Myocyte (in vitro differentiated cells): ENCODE measurements around the gene CNTNAP2. TPM values are rescaled to one million over a fixed set of nuclear protein-coding genes. Genes with fewer than 3 reads are reported as not detected.
A peak's percentile ranks its signal among the peaks of the same experiment; 100 is the strongest.
"Not testable (repeated sequence)": the region's sequence is repeated elsewhere in the genome, so short reads cannot be mapped to it uniquely, and the experiment has no call there.

Experiments
- DNase-seq: peaks from one replicate; pipeline ENCODE4 v3.0.0-alpha.2; 2012; ENCODE audit warnings: low read depth
- total RNA-seq: library from RNA; depleted of rRNA; stranded (reverse); fragments of >200 nt; gene quantifications from 2 replicates; pipeline ENCODE4 v1.2.3, GENCODE V29; 2014

The CNTNAP2 gene
- total RNA-seq, 1 donor from 2014 or later, result not detected

DNA sequence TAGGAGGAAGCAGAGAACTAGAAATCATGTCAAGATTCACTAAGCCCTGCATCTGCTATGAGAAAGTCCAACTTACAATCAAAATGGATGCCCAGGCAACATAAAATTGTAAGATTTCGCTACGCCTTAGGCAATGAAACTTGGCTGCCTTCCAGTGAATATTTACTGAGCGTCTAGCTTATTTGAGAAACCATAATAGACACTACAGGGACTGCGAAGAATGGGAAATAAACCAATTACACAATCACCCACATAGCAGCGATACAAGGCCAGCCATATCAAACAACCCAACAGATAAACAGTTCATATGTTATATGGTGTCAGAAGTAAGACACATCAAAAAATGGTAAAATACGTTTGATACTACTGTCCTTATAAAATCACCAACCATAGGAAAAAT, 1928.9 kb downstream of the CNTNAP2 start:
- DNase-seq, result no peak

- no peak for DNase-seq
Measured at GRCh38 chr7:148049068-148049467, 1932.5 kb downstream of the CNTNAP2 start.

DNA sequence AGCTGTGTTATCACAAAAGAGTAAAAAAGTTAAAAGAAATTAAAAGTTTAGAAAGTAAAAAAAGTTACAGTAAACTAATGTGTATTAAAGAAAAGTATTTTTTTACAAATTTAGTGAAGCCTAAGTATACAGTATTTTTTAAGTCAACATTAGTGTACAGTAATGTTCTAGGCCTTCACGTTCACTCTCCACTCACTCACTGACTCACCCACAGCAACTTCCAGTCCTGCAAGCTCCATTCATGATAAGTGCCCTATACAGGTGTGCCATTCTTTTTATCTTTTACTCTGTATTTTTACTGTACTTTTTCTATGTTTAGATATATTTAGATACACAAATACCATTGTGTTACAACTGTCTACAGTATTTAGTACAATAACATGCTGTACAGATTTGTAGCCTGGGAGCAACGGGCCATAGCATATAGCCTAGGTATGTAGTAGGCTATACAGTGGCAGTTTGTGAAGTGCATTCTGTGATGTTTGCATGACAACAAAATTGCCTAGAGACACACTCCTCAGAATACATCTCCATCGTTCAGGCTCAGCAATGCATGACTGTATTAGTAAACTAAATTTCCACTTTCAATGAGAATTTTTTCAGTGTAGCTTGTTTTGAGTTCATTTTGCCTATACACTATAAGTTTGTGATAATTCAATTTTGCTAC, 1934.0 kb downstream of the CNTNAP2 start:
- DNase-seq, result no peak

DNA sequence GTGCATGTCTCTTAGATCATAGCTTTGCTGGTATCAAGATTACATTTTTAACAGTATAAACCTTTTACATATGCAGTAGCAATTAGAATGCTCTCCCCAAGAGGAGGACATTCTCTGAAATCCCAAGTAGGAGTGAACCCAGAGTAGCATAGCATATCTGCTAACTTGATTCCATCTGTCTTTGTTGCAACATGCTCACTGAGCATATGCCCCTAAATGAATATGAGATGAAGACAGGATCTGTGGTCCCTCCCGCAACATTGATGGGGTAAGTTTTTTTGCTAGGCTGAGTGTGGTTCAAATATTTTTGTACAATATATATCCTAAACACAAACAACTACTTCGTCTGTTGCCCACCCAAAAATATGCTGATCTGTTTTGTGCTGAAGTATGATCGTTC, 1939.8 kb downstream of the CNTNAP2 start:
- DNase-seq, result no peak

- no peak for DNase-seq
Measured at GRCh38 chr7:148058092-148058491, 1941.5 kb downstream of the CNTNAP2 start.

GRCh38 chr7:148058753-148059152, 1942.2 kb downstream of the CNTNAP2 start:
- no peak for DNase-seq

- no peak for DNase-seq
Measured at GRCh38 chr7:148060724-148061123, 1944.1 kb downstream of the CNTNAP2 start.

DNA sequence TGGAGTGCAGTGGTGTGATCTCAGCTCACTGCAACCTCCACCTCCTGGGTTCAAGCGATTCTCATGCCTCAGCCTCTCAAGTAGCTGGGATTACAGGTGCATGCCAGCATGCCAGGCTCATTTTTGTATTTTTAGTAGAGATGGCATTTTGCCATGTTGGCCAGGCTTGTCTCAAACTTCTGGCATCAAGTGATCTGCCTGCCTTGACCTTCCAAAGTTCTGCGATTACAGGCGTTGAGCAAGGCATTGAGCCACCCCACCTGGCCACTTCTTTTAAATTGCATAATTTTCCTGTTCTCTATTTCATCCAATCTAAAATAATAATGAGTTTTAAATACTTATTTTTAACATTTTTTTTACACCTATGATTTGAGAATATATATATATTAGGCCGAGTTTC, 1961.5 kb downstream of the CNTNAP2 start:
- DNase-seq, result not testable (repeated sequence)

DNA sequence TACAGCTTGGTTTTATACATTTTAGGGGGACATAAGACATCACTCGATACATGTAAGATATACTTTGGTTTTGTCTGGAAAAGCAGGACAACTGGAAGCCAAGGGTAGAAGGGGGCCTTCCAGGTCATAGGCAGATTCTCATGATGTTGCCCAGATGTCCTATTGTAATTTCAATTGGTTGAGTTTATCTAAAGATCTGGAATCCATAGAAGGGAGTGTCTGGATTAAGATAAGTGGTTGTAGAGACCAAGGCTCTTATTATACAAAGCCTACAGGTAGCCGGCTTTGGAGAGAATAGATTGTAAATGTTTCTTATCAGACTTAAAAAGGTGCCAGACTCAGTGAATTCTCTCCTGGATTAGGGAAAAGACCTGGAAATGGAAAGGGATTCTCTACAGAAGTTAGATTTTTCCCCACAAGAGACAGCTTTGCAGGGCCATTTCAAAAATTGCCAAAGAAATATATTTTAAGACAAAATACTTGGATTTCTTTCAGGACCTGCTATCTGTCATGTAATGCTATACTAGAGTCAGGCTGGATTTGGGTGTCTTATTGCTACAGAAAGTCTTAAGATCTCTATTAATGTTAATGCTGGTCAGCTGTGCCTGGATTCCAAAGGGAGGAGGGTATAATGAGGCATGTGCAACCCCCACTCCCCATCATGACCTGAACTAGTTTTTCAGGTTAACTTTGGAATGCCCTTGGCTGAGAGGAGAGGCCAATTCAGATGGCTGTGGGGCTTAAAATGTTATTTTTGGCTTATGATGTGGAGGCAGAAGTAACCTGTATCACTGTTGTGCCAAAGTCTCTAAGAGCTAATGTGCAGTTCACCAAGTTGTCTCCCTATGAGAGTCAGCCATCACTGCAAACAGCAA, 1962.8 kb downstream of the CNTNAP2 start:
- no peak for DNase-seq

- DNase-seq, result no peak
Measured at GRCh38 chr7:148083448-148083847, 1966.8 kb downstream of the CNTNAP2 start.

DNA sequence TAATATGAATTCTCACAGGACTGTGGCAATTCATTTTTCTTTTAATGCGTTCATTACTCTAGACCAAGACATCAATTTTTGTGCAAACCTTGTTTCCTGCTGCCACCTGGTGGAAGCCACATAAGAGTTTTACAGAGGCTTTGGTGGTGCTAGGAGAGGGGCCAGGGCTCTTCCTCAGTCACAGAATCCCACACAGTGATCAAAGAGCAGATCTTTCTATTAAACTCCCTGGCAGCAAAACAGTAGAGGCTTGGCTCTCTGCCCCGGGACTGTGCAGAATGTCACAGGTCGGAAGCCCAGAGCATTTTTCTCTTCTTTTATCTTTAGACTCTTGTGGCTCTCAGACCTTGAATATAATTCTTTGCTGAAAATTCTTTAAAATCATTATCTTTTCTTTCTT, 1967.5 kb downstream of the CNTNAP2 start:
- DNase-seq, result peak; percentile 49

DNA sequence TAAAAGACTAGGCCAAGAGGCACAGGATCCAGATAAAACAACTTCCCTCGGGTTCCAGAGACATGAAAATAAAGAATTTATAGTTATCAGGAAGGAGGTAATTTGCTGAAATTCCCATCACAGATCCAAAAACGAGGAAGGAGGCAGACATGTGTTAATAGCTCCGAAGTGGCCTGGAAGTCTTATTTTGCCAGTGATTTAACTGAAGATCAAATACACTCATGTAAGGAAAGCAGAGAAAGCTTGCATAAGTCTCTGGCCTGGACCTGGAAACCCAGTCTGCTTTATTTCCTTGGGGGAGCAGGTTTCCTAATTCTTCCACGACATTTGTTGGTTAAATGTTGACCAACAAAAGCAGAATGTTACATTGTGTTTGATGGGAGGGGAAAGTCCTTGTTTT, 1975.3 kb downstream of the CNTNAP2 start:
- no peak for DNase-seq

- no peak for DNase-seq
Measured at GRCh38 chr7:148093375-148094166, 1977.0 kb downstream of the CNTNAP2 start.

DNA sequence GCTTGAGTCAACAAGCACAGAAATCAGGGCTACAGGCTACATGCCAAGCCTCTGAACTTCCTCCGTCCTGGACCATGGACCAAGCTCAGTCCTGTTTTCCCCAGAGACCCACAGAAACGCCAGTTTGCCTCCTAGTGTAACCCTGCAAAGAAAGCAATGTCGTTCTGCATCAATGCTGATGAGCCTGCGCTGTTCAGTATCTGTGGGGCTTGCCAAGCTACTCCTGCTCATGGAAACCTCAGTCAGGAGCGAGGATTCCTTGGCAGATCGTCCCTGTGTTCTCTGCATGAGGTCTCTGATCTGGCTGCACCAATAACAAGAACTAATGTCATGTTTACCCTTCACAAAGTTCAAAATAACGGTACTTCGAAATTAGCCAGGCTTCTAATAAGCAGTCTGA, 1978.5 kb downstream of the CNTNAP2 start:
- no peak for DNase-seq

- no peak for DNase-seq
Measured at GRCh38 chr7:148104136-148104716, 1987.6 kb downstream of the CNTNAP2 start.

DNA sequence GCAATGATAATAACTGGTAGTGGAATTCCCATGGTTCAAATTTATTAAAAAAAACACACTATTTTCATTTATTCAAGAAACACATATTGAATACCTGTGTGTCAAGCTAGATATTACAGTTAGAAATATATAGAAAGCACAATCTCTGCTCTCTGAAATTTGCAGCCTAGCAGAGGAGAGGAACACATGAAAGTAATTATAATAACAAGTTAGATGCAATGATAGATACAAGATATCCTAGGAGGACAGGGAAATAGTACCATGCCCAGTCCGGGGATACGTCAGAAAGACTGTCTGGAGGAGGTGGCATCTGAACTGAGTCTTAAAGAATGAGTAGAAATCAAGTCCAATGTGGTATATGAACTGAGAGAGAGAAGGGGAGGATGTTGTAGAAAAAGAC, 1988.3 kb downstream of the CNTNAP2 start:
- DNase-seq, result no peak

GRCh38 chr7:148105853-148106252, 1989.3 kb downstream of the CNTNAP2 start:
- DNase-seq, result no peak

GRCh38 chr7:148107443-148108127, 1991.0 kb downstream of the CNTNAP2 start:
- DNase-seq, result no peak

- no peak for DNase-seq
Measured at GRCh38 chr7:148108381-148108780, 1991.8 kb downstream of the CNTNAP2 start.

- DNase-seq, result no peak
Measured at GRCh38 chr7:148110097-148110868, 1993.7 kb downstream of the CNTNAP2 start.
